HEK293 (cell line): ENCODE data around the gene PAQR5.

ENCODE experiments used
- CTCF ChIA-PET: fragments of 350-600 bp; formaldehyde crosslinking; extraction: SDS; loops from one replicate; lab custom pipeline; 2021; ENCODE audit warnings: antibody characterized with exemption; lab: Yijun Ruan, JAX
- POLR2A ChIA-PET: fragments of 300-600 bp; formaldehyde crosslinking; extraction: SDS; loops from one replicate; lab custom pipeline; 2020; ENCODE audit warnings: antibody characterized with exemption, inconsistent platforms; lab: Yijun Ruan, JAX
- H3K27ac ChIP-seq: fragments of 200-500 bp; sonication (Bioruptor generic); 2 replicates; pipeline ENCODE4 v1.5.1; 2014; ENCODE audit warnings: low read depth, low read length, control low read depth, inconsistent platforms; ENCODE audit errors: extremely low read depth
- H3K36me3 ChIP-seq, 2 experiments: fragments of 200-500 bp in 1 of 2; sonication (Bioruptor generic) in 1 of 2; 1 replicate in 1 of 2; 2 replicates in 1 of 2; pipeline ENCODE4 v1.5.1; 2014 to 2017; ENCODE audit warnings: inconsistent platforms in 2 of 2, low read length in 2 of 2; ENCODE audit not compliant: control insufficient read depth in 2 of 2, insufficient read depth in 1 of 2
- H3K4me1 ChIP-seq: fragments of 200-500 bp; sonication (Bioruptor generic); 2 replicates; pipeline ENCODE4 v1.5.1; 2014; ENCODE audit warnings: mild to moderate bottlenecking, low read length, inconsistent platforms; ENCODE audit not compliant: control insufficient read depth, insufficient read depth
- H3K4me3 ChIP-seq: 2 replicates; pipeline ENCODE4 v1.5.1; 2011; ENCODE audit warnings: low read depth, mild to moderate bottlenecking, control low read depth, low read length, moderate library complexity
- H3K9me3 ChIP-seq: fragments of 200-500 bp; sonication (Bioruptor generic); 2 replicates; pipeline ENCODE4 v1.5.1; 2014; ENCODE audit warnings: low read depth, low read length, inconsistent platforms; ENCODE audit not compliant: control insufficient read depth, insufficient read depth
- FEZF1 ChIP-seq: fragments of 450-650 bp; formaldehyde crosslinking; IDR thresholded peaks from 2 replicates; pipeline ENCODE4 v1.5.1; 2016; ENCODE audit warnings: missing biosample characterization, missing genetic modification characterization
- GLI4 ChIP-seq: fragments of 450-650 bp; formaldehyde crosslinking; IDR thresholded peaks from 2 replicates; pipeline ENCODE4 v1.5.1; 2016; ENCODE audit warnings: missing biosample characterization, missing genetic modification characterization
- HOXD13 ChIP-seq: sonication (generic); formaldehyde crosslinking; IDR thresholded peaks from 2 replicates; pipeline ENCODE4 v1.8.0; 2022; ENCODE audit warnings: missing genetic modification reagents, borderline replicate concordance
- KLF8 ChIP-seq: fragments of 450-650 bp; formaldehyde crosslinking; IDR thresholded peaks from 2 replicates; pipeline ENCODE4 v1.5.1; 2016; ENCODE audit warnings: missing biosample characterization, missing genetic modification characterization
- SP2 ChIP-seq: fragments of 450-650 bp; formaldehyde crosslinking; IDR thresholded peaks from 2 replicates; pipeline ENCODE4 v1.5.1; 2016; ENCODE audit warnings: missing biosample characterization, missing genetic modification characterization
- SP7 ChIP-seq: fragments of 450-650 bp; formaldehyde crosslinking; IDR thresholded peaks from 2 replicates; pipeline ENCODE4 v1.5.1; 2016; ENCODE audit warnings: missing biosample characterization, missing genetic modification characterization
- TRIM28 ChIP-seq: IDR thresholded peaks from 2 replicates; pipeline ENCODE4 v1.6.1; 2011; ENCODE audit warnings: low read length, control low read depth, borderline replicate concordance
- ZBTB20 ChIP-seq: fragments of 450-650 bp; formaldehyde crosslinking; IDR thresholded peaks from 2 replicates; pipeline ENCODE4 v1.5.1; 2016; ENCODE audit warnings: missing biosample characterization, missing genetic modification characterization
- ZFP69B ChIP-seq: fragments of 450-650 bp; formaldehyde crosslinking; IDR thresholded peaks from 2 replicates; pipeline ENCODE4 v1.5.1; 2016; ENCODE audit warnings: missing biosample characterization, missing genetic modification characterization
- ZNF561 ChIP-seq: fragments of 450-650 bp; IDR thresholded peaks from 2 replicates; pipeline ENCODE4 v1.5.1; 2018; ENCODE audit warnings: missing biosample characterization, missing genetic modification characterization, borderline replicate concordance
- ZNF623 ChIP-seq: fragments of 450-650 bp; formaldehyde crosslinking; IDR thresholded peaks from 2 replicates; pipeline ENCODE4 v1.5.1; 2016; ENCODE audit warnings: missing biosample characterization, missing genetic modification characterization
- ZNF624 ChIP-seq: fragments of 450-650 bp; formaldehyde crosslinking; IDR thresholded peaks from 2 replicates; pipeline ENCODE4 v1.5.1; 2017; ENCODE audit warnings: missing biosample characterization, missing genetic modification characterization
- ZNF785 ChIP-seq: fragments of 450-650 bp; formaldehyde crosslinking; IDR thresholded peaks from 2 replicates; pipeline ENCODE4 v1.5.1; 2016; ENCODE audit warnings: missing biosample characterization, missing genetic modification characterization
- TF ChIP-seq, protein P1 (sequence below): fragments of 450-650 bp; formaldehyde crosslinking; IDR thresholded peaks from 2 replicates; pipeline ENCODE4 v1.5.1; 2016; ENCODE audit warnings: missing biosample characterization, missing genetic modification characterization
- TF ChIP-seq, protein P2 (sequence below): fragments of 450-650 bp; IDR thresholded peaks from 2 replicates; pipeline ENCODE4 v1.5.1; 2018; ENCODE audit warnings: missing biosample characterization, mild to moderate bottlenecking, missing genetic modification characterization
- TF ChIP-seq, protein P3 (sequence below): fragments of 450-650 bp; formaldehyde crosslinking; IDR thresholded peaks from 2 replicates; pipeline ENCODE4 v1.5.1; 2016; ENCODE audit warnings: missing biosample characterization, missing genetic modification characterization

Gene PAQR5

DNA sequence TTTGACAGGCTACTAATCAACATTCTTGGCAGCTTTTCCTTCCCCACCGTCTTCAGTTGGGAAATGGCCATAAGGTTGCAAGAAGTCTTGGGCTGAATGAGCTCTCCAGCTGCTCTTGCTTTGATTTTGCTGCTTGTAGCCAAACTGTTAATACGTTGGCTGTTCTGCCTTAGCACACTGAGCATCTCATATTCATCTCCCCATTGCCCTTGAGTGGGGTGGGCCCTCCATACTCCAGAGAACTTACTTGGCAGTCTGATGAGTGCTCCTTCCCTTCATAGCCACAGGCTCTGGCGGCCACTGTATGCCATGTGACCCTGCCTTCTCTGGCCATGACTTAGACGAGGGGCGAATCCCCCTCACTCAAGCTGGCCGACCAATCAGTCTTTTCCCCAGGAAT lies 25.8 kb upstream of the PAQR5 start:
- no peaks in the 10 kb centered on the region for H3K9me3 ChIP-seq
- TF ChIP-seq, protein P1, sequence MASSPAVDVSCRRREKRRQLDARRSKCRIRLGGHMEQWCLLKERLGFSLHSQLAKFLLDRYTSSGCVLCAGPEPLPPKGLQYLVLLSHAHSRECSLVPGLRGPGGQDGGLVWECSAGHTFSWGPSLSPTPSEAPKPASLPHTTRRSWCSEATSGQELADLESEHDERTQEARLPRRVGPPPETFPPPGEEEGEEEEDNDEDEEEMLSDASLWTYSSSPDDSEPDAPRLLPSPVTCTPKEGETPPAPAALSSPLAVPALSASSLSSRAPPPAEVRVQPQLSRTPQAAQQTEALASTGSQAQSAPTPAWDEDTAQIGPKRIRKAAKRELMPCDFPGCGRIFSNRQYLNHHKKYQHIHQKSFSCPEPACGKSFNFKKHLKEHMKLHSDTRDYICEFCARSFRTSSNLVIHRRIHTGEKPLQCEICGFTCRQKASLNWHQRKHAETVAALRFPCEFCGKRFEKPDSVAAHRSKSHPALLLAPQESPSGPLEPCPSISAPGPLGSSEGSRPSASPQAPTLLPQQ (tag by site-specific recombination) = 0 out of 2 replicates have a peak, but pooled peaks have one; percentile 24
- TF ChIP-seq ZFP69B (tag by site-specific recombination) (peak; percentile 54; the same call in 1 of the 2 replicates), ZNF623 (tag by site-specific recombination) (no peak)
- TF ChIP-seq, all 188 proteins: peak for 2
- Histone ChIP-seq H3K4me3 (no peak overlapping the region), H3K4me1 (peaks cover 19% of the 10 kb centered on the region), H3K36me3 (no peaks in the 10 kb centered on the region), H3K27ac (no peak overlapping the region)
- POLR2A ChIA-PET = no interaction called here
- CTCF ChIA-PET = interaction anchor here (0.7 to 1.1 kb wide), 3 partner anchors 30 to 214 kb away, joined by 3 to 4 read pairs (median 3); no protein-coding TSS in a partner anchor

DNA sequence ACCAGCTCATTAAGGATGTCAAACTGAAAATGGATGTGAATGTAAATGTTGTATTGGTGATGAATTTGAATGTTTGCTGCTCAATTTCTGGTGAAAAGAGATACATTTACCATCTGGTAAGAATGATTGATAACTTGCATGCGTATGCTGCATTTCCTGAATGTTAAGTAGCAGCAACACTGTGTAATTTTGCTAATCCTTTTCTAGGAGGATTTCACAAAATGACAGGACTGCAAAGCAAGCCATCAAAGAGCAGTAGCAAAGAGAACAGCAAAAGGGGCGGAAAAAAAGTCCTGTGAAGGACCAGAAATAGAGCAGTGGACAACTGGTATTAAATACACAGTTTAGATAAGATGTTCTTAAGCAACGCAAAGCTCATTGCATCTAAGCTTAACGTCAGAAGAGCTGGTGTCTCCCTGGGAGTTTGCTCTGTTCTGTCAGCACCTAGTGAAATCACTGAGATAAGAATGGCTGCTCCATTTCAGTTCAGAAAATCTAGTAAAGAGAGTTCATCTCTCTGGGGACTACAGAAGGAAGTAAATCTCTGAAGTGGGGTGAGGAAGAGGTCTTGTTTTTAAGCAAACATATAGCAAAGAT lies 23.5 kb upstream of the PAQR5 start:
- TF ChIP-seq ZNF785 (no peak), SP7 (tag by site-specific recombination) (peak; percentile 55; the same call in 1 of the 2 replicates), FEZF1 (tag by site-specific recombination) (peak; percentile 99), TRIM28 (peak; percentile 44; the same call in 1 of the 2 replicates)
- TF ChIP-seq, protein P2, sequence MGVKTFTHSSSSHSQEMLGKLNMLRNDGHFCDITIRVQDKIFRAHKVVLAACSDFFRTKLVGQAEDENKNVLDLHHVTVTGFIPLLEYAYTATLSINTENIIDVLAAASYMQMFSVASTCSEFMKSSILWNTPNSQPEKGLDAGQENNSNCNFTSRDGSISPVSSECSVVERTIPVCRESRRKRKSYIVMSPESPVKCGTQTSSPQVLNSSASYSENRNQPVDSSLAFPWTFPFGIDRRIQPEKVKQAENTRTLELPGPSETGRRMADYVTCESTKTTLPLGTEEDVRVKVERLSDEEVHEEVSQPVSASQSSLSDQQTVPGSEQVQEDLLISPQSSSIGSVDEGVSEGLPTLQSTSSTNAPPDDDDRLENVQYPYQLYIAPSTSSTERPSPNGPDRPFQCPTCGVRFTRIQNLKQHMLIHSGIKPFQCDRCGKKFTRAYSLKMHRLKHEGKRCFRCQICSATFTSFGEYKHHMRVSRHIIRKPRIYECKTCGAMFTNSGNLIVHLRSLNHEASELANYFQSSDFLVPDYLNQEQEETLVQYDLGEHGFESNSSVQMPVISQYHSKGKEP (tag by site-specific recombination) = no peak
- POLR2A ChIA-PET = no interaction called here
- CTCF ChIA-PET = interaction anchor here (0.7 to 3.7 kb wide), 3 partner anchors 9 to 219 kb away, joined by 3 to 19 read pairs (median 4); no protein-coding TSS in a partner anchor

DNA sequence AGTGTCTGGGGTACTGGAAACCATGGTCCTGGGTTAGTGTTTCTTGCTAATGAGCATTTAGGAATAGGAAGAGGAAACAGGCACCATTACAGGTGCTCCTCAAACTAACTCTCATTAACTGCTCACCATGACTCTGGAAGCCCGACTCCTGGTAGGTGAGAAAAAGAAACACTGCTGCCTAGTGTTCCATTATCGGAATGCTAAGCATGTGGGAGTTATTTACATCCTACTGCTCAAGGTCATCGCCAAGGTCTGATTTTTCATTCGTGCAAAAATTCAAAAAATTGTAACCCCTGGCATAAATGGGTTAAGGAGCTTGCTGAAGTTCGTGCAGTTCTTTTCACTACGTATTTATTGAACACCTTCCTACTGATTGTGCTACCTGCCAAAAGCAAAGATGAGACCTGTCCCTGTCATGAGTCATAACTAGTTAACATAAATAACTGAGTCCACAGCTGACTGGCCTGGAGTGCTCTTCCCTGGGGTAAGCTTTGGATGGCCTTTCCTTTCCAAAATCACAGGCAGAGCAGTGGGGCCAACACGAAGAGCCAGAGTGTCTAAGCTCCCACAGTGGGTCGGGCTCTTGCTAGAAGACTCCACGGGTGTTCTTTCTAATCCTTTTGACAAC lies 22.7 kb upstream of the PAQR5 start:
- POLR2A ChIA-PET = no interaction called here
- H3K4me3 ChIP-seq = no peak overlapping the region
- H3K36me3 ChIP-seq = no peaks in the 10 kb centered on the region
- peaks cover 18% of the 10 kb centered on the region for H3K4me1 ChIP-seq
- peak; percentile 31; the same call in 1 of the 2 replicates for TF ChIP-seq ZBTB20 (tag by site-specific recombination)
- TF ChIP-seq ZNF561 = no peak
- H3K9me3 ChIP-seq = no peaks in the 10 kb centered on the region
- H3K27ac ChIP-seq = no peak overlapping the region
- CTCF ChIA-PET = interaction anchor here (0.7 to 3.7 kb wide), 4 partner anchors 10 to 220 kb away, joined by 3 to 19 read pairs (median 4); no protein-coding TSS in a partner anchor

More for the DNA sequence above, 23.5 kb upstream of the PAQR5 start:
- Histone ChIP-seq H3K4me3 (no peak overlapping the region), H3K9me3 (no peaks in the 10 kb centered on the region), H3K4me1 (peaks cover 19% of the 10 kb centered on the region), H3K27ac (no peak overlapping the region), H3K36me3 (no peaks in the 10 kb centered on the region)

DNA sequence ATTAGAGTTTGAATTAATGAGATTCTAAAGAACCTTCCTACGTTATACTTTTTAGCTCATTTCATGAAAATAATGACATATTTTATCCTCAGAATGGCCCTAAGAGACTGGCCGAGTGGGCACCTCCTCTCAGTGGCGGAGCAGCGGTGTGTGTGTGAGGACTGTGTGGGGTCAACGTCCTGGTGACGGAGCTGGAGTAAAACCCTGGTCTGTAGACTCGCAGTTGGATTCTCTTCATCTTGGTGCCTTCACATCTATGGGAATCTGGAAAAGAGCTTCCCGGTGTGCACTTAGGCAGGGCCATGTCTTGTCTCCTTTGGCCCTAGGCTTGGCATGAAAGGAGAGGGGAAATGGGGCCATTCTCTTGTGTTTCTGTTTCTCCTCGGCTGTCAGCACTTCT lies 21.4 kb upstream of the PAQR5 start:
- POLR2A ChIA-PET = no interaction called here
- CTCF ChIA-PET = interaction anchor here (0.6 to 3.7 kb wide), 5 partner anchors 11 to 224 kb away, joined by 3 to 19 read pairs (median 4); no protein-coding TSS in a partner anchor

More for the DNA sequence above, 21.4 kb upstream of the PAQR5 start:
- no peak overlapping the region for H3K4me3 ChIP-seq
- H3K36me3 ChIP-seq = no peaks in the 10 kb centered on the region
- H3K4me1 ChIP-seq = peaks cover 9% of the 10 kb centered on the region; the same call in 1 of the 2 replicates
- TF ChIP-seq KLF8 (tag by site-specific recombination) = no peak
- TF ChIP-seq, protein P3, sequence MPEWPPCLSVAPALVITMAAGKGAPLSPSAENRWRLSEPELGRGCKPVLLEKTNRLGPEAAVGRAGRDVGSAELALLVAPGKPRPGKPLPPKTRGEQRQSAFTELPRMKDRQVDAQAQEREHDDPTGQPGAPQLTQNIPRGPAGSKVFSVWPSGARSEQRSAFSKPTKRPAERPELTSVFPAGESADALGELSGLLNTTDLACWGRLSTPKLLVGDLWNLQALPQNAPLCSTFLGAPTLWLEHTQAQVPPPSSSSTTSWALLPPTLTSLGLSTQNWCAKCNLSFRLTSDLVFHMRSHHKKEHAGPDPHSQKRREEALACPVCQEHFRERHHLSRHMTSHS (tag by site-specific recombination) = no peak
- no peak for TF ChIP-seq ZNF624
- TF ChIP-seq HOXD13 (CRISPR knock-in tag) = no peak
- TF ChIP-seq SP2 (tag by site-specific recombination) = no peak
- no peak for TF ChIP-seq GLI4
- H3K27ac ChIP-seq = no peak overlapping the region
- H3K9me3 ChIP-seq = no peaks in the 10 kb centered on the region
